Forelimb muscle (tissue), 1 donor: ENCODE results near the gene PARVA. TPM values are rescaled to one million over a fixed set of nuclear protein-coding genes. Genes with fewer than 3 reads are reported as not detected.
A peak's percentile ranks its signal among the peaks of the same experiment; 100 is the strongest.
"Not testable (repeated sequence)": the region's sequence is repeated elsewhere in the genome, so short reads cannot be mapped to it uniquely, and the experiment has no call there.

Experiments
- DNase-seq: peaks from one replicate; pipeline ENCODE4 v3.0.0-alpha.2; 2013; ENCODE audit warnings: low read depth
- polyA plus RNA-seq: library from polyadenylated mRNA; unstranded; fragments of 120-200 nt; gene quantifications from one replicate; pipeline ENCODE4 v1.2.1, GENCODE V29; 2013; ENCODE audit not compliant: insufficient read length

The PARVA gene
- polyA plus RNA-seq, 1 donor: 49.9 TPM

DNA sequence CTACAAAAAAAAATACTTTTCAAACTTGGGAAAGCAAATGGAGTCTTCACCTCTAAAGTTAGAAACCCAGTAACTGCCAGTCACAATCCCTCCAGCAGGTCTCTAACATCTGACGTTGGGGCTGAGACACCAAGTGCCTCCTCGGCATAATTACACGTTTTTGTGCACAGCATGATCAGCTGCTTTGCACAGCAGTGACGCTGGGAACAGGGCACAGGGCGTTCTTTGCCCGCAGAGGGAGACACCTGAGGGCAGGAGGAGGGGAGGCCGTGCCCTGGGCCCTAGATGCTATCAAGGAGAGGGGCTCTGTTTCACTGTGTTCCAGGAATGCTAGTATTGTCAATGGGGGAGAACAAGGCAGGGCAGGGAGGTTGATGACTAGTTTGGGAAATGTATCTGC is 120.1 kb downstream of the PARVA start:
- no peak for DNase-seq

DNA sequence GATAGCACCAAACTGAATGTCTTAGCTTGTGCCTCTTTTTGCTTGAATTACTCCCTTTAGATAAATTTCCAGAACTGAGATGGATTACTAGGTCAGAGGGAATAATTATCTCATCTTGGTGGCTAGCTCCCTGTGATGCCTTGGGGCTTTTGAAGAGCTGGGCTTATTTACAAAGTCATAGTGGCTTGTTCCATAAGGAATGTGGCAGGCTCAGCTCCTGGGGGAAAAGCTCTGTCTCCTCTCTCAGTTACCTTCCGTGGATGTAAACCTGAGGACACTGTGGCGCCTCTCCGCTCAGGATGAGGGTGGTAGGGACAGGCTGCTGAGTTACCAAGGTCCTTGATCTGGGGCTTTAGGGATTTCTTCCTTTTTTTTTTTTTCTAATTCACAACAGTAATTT is 121.7 kb downstream of the PARVA start:
- no peak for DNase-seq

GRCh38 chr11:12502046-12502445 is 124.7 kb downstream of the PARVA start:
- DNase-seq: no peak

GRCh38 chr11:12503039-12503484 is 125.7 kb downstream of the PARVA start:
- no peak for DNase-seq

- DNase-seq: no peak
Measured at GRCh38 chr11:12503886-12504285, 126.5 kb downstream of the PARVA start.

DNA sequence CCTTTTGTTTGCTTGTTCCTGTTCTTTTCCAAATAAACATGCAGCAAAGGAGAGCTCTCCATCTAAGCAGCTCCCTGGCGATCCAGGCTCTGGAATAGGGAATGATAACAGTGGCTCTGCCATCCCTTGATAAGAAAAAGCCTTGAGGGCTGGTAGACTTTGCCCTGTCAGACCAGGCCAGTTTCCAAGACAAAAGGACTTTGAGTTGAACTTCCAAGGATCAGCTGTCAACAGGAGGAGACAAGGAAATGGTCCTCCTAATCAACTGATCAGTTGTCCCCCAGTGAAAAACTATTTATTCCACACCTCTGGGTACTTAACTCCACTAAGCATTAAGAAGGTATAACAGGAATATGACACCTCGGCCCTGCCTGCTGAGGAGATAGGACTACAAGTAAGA is 127.8 kb downstream of the PARVA start:
- no peak for DNase-seq

DNA sequence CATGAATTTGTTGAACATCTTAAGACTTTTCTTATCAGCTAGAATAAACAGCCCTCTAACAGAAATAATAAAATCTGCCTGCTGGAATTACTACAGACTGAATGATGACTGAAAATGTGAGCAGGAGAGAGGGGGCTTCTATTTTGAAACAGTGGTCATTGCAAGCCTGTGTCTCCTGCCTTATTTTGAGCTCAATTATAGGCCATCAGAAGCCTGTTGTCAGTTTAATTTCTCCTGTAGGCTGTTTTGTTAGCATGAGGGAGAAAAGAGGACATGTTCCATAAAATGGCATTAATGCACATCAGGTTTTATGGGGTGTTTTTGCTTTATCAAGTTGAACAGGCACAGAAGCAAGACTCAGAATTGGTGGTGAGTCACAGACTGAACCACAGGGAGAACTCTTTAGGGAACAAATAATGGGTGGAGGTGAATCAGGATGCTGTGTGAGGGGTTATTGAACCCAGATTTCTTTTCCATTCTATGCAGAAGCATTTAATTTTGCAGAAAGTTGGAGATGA is 129.1 kb downstream of the PARVA start:
- no peak for DNase-seq

DNA sequence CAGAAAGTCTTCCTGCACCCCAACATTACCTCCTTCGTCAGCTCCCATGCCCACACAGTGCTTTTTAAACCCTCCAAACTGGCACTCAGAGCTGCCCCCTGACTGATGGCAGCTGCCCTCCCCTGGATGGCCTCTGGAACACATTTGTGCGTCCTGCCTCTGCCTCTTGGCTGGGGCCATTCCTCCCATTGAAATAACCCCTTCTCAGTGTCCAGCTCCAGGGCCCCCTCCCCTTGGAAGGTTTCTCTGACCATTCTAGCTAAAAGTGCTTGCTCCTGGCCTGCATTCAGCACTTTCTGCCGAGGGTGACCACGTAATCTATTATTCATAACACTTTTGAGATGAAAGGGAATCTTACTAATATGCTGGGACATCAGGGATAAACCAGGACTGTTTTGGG is 130.0 kb downstream of the PARVA start:
- no peak for DNase-seq

GRCh38 chr11:12508151-12508751 is 130.9 kb downstream of the PARVA start:
- peak; percentile 93 for DNase-seq

DNA sequence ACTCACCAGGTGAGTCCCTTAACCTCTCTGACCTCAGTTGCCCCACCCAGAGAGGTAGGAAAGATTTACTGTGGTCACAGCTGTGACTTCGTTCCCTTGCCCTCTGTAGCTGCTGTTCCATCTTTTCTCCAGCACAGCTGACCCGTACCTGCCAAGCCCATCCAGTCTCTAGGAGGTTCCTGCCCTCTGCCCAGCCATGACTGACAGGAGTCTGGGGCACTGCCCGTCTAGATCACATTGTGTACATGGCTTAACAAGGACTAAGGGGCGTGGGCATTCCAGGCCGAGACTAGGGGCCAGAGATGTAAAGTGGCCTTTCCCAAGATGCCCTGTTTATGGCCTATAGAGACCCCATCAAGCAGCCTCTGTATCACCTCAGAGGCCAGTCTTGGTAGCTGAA is 132.0 kb downstream of the PARVA start:
- DNase-seq: no peak

DNA sequence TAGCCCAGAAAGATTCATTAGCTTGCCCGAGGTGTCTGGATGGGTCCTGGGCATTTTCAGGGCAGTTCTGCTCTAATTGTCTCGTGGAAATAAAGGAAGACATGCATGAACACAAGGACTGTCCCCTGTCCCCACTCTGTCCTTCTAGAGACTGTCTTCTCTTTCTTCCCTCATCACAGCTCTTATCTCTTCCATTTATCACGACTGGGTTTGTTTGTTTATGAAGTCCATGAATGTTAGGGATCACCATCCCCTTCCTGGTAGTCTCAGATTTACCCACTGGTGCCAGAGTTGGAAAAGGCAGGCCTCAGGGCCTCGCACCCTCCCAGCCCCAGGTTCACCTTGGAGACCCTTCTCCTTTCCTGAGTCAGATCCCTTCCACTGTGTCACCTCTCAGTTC is 134.8 kb downstream of the PARVA start:
- DNase-seq: no peak

GRCh38 chr11:12512826-12513395 is 135.5 kb downstream of the PARVA start:
- no peak for DNase-seq

DNA sequence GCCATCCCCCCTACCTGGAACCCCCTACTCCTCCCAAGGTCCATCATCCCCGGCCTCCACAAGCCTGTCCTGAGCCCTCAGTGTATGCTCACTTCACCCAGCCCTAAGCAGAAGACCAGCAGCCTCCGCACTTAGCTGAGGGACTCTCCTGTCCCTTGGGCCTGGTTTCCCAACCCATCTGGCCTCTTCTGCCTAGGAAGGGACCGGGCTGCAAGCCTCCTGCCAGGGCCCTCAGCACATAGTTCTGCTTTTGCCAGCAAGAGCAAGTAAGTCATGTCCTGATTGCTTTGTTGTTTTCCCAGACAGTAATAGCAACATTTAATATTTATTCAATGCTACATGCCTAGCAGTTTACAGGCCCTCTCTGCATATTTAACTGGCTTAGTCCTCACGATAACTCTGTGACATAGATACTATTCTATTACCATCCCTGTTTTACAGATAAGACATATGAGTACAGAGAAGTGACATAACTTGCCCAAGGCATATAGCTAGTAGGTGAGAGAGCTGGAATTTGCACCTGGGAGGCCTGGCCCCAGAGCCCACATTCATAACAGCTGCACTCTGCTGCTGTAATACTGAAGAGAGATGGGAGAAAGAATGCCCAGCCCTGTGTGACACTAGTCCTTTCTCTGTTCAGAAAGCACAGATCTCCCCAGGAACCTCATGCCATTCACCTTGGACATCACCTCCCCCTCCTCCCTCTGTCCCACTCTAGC is 139.2 kb downstream of the PARVA start:
- DNase-seq: no peak

DNA sequence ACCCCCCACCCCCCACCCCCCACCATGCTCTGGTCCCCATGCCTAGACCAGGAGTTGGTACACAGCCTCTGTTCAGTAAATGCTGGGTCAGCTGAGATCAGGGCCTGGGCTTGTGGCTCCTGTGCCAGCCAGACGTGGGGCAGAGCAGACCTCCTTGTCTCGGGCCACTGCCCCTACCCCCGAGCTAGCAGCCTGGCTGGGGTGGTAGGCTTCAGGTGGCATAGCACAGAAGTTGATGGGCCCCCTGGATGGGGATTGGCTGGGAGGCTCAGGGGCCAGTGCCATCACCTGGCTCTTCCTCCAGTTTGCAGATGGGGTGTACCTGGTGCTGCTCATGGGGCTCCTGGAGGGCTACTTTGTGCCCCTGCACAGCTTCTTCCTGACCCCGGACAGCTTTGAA is 139.9 kb downstream of the PARVA start:
- no peak for DNase-seq

DNA sequence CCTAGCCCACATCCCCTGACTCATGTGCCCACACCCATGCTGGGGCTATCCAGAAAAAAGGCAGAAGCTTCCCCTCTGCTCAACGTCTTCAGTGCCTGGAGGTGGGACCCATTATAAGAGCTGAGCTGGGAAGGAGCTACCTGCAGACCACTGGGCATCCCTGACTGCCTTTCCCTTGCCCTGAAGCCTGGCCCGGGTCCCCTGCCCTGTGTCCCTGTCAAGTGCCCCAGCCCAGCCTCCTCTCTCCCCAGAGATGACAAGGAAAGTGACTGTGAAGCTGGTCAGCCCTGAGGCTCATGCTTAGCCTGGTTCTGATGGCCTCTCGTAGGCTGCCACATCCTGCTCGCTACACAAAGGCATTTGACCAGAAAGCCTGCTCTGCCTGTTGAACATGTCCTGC is 140.4 kb downstream of the PARVA start:
- DNase-seq: no peak

- DNase-seq: no peak
Measured at GRCh38 chr11:12518606-12519385, 141.4 kb downstream of the PARVA start.

DNA sequence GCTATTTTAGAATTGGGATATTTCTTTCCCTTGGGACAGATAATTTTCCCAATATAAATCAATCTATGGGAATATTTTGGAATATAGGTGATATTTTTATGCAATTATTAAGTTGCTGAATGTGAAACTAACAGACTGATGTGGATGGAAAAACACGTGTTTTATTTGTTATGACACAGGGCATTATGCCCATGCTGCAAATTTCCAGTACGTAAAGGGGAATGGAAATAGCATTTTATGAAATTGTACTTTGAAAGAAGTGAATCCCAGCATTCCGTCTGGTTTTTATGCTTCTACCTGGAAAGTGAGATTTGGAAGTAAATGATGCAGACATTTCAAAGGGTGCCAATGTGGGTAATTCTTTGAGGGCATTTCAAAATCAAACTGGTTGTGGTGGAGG is 142.7 kb downstream of the PARVA start:
- DNase-seq: no peak

GRCh38 chr11:12520576-12520975 is 143.2 kb downstream of the PARVA start:
- DNase-seq: not testable (repeated sequence)

DNA sequence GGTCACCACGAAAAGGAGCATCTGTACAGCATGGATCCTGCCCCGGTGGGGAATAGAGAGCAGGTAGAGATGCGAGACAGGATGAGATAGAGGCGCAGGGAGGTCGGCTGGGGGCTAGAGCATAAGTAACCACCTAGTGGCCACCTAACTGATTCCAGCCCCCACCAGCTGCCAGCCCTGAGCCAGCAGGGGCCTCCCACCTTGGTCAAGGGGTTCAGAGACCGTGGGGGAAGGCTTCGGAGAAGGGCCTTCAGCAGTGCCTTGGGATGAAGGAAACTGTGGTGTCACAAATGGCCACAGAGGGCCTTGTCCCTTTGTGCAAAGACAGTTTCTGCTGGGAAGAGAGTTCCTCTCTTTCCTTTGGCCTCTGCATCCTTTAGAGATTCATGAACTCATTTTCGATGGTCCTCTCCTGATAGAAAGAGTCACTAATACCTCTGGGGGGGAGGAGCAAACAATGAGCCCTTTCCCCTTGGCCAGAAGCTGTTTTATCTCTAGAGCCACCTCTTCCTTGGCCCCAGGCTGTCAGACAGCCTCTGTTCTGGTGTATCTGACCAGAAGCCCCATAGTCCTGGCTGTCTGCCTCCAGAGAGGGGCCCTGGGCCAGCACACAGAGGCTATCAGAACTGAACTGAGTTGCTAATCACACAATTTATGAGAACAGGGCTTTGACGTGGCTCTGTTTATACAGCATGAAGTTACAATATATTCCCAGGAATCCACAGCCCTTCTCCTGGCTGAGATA is 146.0 kb downstream of the PARVA start:
- no peak for DNase-seq

DNA sequence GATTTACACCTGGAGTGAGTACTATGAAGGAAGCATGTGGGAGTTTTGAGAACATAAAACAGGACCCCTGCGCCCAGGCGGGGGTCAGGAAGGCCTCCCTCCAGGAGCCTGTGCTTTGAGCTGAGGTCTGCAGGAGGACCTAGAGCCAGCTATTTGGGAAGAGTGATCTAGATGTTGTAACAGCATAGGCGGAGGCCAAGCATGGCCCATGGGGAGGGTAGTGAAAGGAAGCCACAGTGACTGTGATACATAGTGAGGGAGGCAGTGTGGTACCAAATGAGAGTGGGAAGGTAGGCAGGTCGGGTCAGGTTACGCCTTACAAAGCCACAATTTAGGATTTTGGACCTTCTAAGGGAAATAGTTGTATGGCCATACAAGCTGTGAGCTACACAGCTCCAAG is 147.5 kb downstream of the PARVA start:
- no peak for DNase-seq

- no peak for DNase-seq
Measured at GRCh38 chr11:12525466-12526055, 148.2 kb downstream of the PARVA start.
